VCaP (cell line): ENCODE measurements around the gene ZNF501.

ENCODE experiments used
- H3K27ac ChIP-seq: fragments of 450-650 bp; 2 replicates; pipeline ENCODE4 v1.5.1; 2017
- TF ChIP-seq, protein P1 (sequence below): fragments of 450-650 bp; conservative IDR thresholded peaks from 2 replicates; pipeline ENCODE4 v1.5.1; 2017; ENCODE audit warnings: mild to moderate bottlenecking, moderate library complexity

The ZNF501 gene

DNA sequence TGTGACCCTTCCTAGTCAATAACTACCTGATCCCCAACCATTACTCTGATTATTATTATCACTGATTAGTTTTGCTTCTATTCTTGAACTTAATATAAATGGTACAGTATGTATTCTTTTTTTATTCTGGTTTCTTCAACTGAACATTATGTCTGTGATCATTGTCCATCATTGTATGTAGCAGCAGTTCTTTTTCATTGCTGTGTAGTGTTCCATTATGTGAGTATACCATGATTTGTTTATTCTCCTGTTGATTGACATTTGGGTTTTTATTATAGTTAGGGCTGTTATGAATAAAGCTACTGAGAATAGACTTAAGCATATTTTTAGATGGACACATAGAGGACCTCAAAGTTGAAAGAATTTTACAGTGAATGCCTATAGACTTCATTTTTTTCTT is 34.8 kb downstream of the ZNF501 start:
- TF ChIP-seq, protein P1, sequence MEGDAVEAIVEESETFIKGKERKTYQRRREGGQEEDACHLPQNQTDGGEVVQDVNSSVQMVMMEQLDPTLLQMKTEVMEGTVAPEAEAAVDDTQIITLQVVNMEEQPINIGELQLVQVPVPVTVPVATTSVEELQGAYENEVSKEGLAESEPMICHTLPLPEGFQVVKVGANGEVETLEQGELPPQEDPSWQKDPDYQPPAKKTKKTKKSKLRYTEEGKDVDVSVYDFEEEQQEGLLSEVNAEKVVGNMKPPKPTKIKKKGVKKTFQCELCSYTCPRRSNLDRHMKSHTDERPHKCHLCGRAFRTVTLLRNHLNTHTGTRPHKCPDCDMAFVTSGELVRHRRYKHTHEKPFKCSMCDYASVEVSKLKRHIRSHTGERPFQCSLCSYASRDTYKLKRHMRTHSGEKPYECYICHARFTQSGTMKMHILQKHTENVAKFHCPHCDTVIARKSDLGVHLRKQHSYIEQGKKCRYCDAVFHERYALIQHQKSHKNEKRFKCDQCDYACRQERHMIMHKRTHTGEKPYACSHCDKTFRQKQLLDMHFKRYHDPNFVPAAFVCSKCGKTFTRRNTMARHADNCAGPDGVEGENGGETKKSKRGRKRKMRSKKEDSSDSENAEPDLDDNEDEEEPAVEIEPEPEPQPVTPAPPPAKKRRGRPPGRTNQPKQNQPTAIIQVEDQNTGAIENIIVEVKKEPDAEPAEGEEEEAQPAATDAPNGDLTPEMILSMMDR, result no peak

DNA sequence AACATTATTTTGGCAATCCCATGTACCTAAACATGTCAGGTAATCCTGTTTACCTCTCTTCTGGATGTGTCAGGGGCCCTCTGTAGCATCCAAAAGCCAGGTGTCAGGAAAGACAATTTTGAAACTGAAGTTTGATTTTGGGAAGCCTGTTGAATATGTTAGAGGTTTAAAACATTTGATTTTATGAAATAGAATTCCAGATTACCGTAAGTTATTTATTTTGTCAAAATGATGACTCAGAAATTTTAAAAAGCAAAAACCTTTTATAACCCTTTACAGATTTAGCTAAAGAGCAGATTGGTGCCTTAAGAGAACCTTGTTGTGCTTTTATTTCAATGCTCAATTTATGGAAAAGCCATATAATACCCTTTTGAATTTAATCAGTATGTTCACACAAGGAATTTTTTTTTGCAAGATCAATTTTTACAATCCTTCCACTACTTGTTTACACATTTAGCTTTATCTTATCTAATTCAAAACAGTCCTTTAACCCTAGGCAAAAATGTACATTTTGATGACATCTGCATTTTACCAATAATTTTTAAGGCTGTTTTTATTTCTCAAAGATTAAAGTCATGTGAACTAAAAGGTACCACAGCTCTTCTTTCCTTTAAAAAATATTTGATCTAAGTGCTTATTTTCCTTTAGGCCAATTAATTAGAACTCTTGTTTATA is 42.1 kb downstream of the ZNF501 start:
- no peak overlapping the region for H3K27ac ChIP-seq
- TF ChIP-seq, protein P1, result no peak

More for the DNA sequence above, 34.8 kb downstream of the ZNF501 start:
- no peak overlapping the region for H3K27ac ChIP-seq

- no peak overlapping the region for H3K27ac ChIP-seq
- TF ChIP-seq, protein P1, result no peak
Measured at GRCh38 chr3:44772099-44772442, 42.6 kb downstream of the ZNF501 start.

DNA sequence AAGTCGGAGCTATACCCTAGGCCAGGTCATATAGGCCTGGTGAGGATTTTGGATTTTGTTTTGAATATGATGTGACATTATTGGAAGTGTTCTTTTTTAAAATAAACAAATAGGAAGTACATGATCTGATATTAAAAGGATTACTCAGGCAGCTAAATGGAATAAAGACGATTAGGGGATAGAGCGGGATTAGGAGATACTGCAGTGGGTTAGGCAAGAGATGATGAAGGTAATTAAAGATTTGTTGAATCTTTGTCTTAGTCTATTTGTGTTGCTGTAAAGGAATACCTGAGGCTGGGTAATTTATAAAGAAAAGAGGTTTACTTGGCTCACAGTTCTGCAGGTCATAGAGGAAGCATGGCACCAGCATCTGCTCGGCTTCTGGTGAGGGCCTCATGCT is 53.5 kb downstream of the ZNF501 start:
- TF ChIP-seq, protein P1, result no peak
- H3K27ac ChIP-seq, result no peak overlapping the region
